ENCODE results near the gene PRODH2. TPM values are rescaled to one million over a fixed set of nuclear protein-coding genes. Genes with fewer than 3 reads are reported as not detected.

Gene PRODH2
- total and polyA plus RNA-seq, 10 of the 15 experiments (the other 5 are each of a cell fraction or from before 2014, with no cell fraction given): 0.07 TPM; not detected in 9

- TF ChIP-seq SKIL (IDR thresholded peaks at IDR 0.05; ENCODE audit: low read depth, poor library complexity, severe bottlenecking): no peak
Observed at GRCh38 chr19:35830986-35831385, 18.3 kb upstream of the PRODH2 start (continued).

GRCh38 chr19:35828692-35829301 is 16.2 kb upstream of the PRODH2 start:
- TF ChIP-seq, protein P1, sequence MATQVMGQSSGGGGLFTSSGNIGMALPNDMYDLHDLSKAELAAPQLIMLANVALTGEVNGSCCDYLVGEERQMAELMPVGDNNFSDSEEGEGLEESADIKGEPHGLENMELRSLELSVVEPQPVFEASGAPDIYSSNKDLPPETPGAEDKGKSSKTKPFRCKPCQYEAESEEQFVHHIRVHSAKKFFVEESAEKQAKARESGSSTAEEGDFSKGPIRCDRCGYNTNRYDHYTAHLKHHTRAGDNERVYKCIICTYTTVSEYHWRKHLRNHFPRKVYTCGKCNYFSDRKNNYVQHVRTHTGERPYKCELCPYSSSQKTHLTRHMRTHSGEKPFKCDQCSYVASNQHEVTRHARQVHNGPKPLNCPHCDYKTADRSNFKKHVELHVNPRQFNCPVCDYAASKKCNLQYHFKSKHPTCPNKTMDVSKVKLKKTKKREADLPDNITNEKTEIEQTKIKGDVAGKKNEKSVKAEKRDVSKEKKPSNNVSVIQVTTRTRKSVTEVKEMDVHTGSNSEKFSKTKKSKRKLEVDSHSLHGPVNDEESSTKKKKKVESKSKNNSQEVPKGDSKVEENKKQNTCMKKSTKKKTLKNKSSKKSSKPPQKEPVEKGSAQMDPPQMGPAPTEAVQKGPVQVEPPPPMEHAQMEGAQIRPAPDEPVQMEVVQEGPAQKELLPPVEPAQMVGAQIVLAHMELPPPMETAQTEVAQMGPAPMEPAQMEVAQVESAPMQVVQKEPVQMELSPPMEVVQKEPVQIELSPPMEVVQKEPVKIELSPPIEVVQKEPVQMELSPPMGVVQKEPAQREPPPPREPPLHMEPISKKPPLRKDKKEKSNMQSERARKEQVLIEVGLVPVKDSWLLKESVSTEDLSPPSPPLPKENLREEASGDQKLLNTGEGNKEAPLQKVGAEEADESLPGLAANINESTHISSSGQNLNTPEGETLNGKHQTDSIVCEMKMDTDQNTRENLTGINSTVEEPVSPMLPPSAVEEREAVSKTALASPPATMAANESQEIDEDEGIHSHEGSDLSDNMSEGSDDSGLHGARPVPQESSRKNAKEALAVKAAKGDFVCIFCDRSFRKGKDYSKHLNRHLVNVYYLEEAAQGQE (IDR thresholded peaks at IDR 0.05; ENCODE audit: low read depth, low read length): peak; percentile 97
- TF ChIP-seq YY1 (IDR thresholded peaks at IDR 0.05; ENCODE audit: low read depth, low read length): peak; percentile 66
- no peak for TF ChIP-seq KLF5 (IDR thresholded peaks at IDR 0.05; ENCODE audit: partially characterized antibody)
- Histone ChIP-seq H3K36me3 (ENCODE audit: control insufficient read depth in 2 of 2, insufficient read depth in 2 of 2, low read length in 1 of 2) (no peaks in the 10 kb centered on the region), H3K9ac (ENCODE audit: control insufficient read depth, insufficient read depth, low read length) (no peak overlapping the region), H2AFZ (ENCODE audit: control insufficient read depth, low read depth, low read length) (no peak overlapping the region), H3K9me3 (replicated peaks; ENCODE audit: control insufficient read depth, insufficient read depth, low read length) (no peaks in the 10 kb centered on the region), H3K4me3 (no peak overlapping the region), H3K4me2 (ENCODE audit: control insufficient read depth, insufficient read depth) (no peak overlapping the region), H3K4me1 (ENCODE audit: control insufficient read depth, insufficient read depth, low read length) (no peaks in the 10 kb centered on the region), H3K27ac (ENCODE audit: control insufficient read depth, insufficient read depth) (no peak overlapping the region), H3K79me2 (ENCODE audit: control insufficient read depth, insufficient read depth, low read length) (no peaks in the 10 kb centered on the region), H4K20me1 (ENCODE audit: control insufficient read depth, insufficient read depth) (no peaks in the 10 kb centered on the region; the same call in 1 of the 2 replicates), H3K27me3 (replicated peaks in 1 of 2; ENCODE audit: control insufficient read depth in 2 of 2, insufficient read depth in 2 of 2, low read length in 1 of 2) (no peaks in the 10 kb centered on the region; a peak in 2 of 4 replicates)
- ATAC-seq (peak; percentile 59), FAIRE-seq (no peak), DNase-seq (ENCODE audit: low read depth, low spot score) (no peak)
- 20% methylated on average over 12 of the region's 12 CpGs for WGBS (ENCODE audit: insufficient coverage, insufficient replicate concordance, low lambda C conversion rate, missing lambda C conversion rate)
- POLR2A ChIA-PET: no interaction called here
- SMC1A ChIA-PET (ENCODE audit: uncharacterized antibody, unreplicated experiment): interaction anchor here (1.0 kb wide), 1 partner anchor 134 kb away, joined by 3 read pairs; no protein-coding TSS in a partner anchor
- CTCF ChIA-PET: no interaction called here
- in situ Hi-C loops (cut with MboI) (no loop called here), intact Hi-C loops (cut with micrococcal nuclease; ENCODE audit: unreplicated experiment) (no loop called here)
- BruUV-seq (replicated peaks): no TSS peak
- RAD21 ChIA-PET (ENCODE audit: unreplicated experiment): interaction anchor here (1.0 kb wide), 1 partner anchor 81 kb away, joined by 3 read pairs; the partner anchor contains the start of gene LIN37
